Osteocyte (in vitro differentiated cells): ENCODE measurements around the gene RFC1. TPM values are rescaled to one million over a fixed set of nuclear protein-coding genes. Genes with fewer than 3 reads are reported as not detected.
A peak's percentile ranks its signal among the peaks of the same experiment; 100 is the strongest.
"Not testable (repeated sequence)": the region's sequence is repeated elsewhere in the genome, so short reads cannot be mapped to it uniquely, and the experiment has no call there.

Source experiments
- DNase-seq: peaks from one replicate; pipeline ENCODE4 v3.0.0; 2021; ENCODE audit warnings: mixed read lengths; ENCODE audit not compliant: unreplicated experiment; ENCODE audit errors: extremely low spot score
- H3K27ac Mint-ChIP-seq: one replicate; pipeline ENCODE4 v1.8.0; 2021; ENCODE audit warnings: mild to moderate bottlenecking, mixed read lengths; ENCODE audit not compliant: unreplicated experiment
- H3K27me3 Mint-ChIP-seq: one replicate; pipeline ENCODE4 v1.8.0; 2021; ENCODE audit warnings: mixed read lengths; ENCODE audit not compliant: unreplicated experiment
- H3K36me3 Mint-ChIP-seq: one replicate; pipeline ENCODE4 v1.8.0; 2021; ENCODE audit warnings: mixed read lengths; ENCODE audit not compliant: unreplicated experiment
- H3K4me1 Mint-ChIP-seq: one replicate; pipeline ENCODE4 v1.8.0; 2021; ENCODE audit warnings: mixed read lengths; ENCODE audit not compliant: unreplicated experiment
- H3K4me3 Mint-ChIP-seq: one replicate; pipeline ENCODE4 v1.8.0; 2021; ENCODE audit warnings: mild to moderate bottlenecking, moderate library complexity, mixed read lengths; ENCODE audit not compliant: unreplicated experiment
- H3K9me3 Mint-ChIP-seq: one replicate; pipeline ENCODE4 v1.8.0; 2021; ENCODE audit warnings: mixed read lengths; ENCODE audit not compliant: unreplicated experiment
- CTCF ChIP-seq: fragments of 200-600 bp; sonication (generic); IDR thresholded peaks from 2 replicates; pipeline ENCODE4 v1.5.0; 2021; ENCODE audit warnings: antibody characterized with exemption, mild to moderate bottlenecking, moderate library complexity
- long read RNA-seq: library from polyadenylated mRNA; unstranded; transcript quantifications from one replicate; pipeline ENCODE4 v2.0.0, GENCODE V29; 2021
- total RNA-seq: library from RNA; stranded (reverse); gene quantifications from 2 replicates; pipeline ENCODE4 v1.2.1, GENCODE V29; 2021

The RFC1 gene
- total RNA-seq: 44.6 and 48.8 TPM in 2 replicates
- long read RNA-seq, full-length matches to known transcripts: 6 of 106 reads
- long read RNA-seq, partial matches to known transcripts: 87 of 106 reads
- long read RNA-seq, other reads (novel, unspliced or antisense): 13 of 106 reads

GRCh38 chr4:39365830-39366771, at the start of gene RFC1:
Gene RFC1, minus strand, starts transcription at chr4:39366362. Its CDS starts 121 bp downstream, at chr4:39366241.
- Mint-ChIP-seq H3K27ac (peak within 1 kb of the TSS; percentile 95), H3K36me3 (no peaks in the 10 kb centered on the region), H3K27me3 (no peaks in the 10 kb centered on the region), H3K4me1 (peaks cover 27% of the 10 kb centered on the region), H3K9me3 (no peaks in the 10 kb centered on the region), H3K4me3 (peak within 1 kb of the TSS; percentile 93)
- no peak for TF ChIP-seq CTCF
- DNase-seq: peak; percentile 95

GRCh38 chr4:39415678-39416283, 49.6 kb upstream of the RFC1 start:
- Mint-ChIP-seq H3K4me1 (no peaks in the 10 kb centered on the region), H3K27me3 (peaks cover 13% of the 10 kb centered on the region), H3K27ac (no peak overlapping the region), H3K4me3 (no peak overlapping the region), H3K9me3 (no peaks in the 10 kb centered on the region), H3K36me3 (no peaks in the 10 kb centered on the region)
- DNase-seq: no peak
- TF ChIP-seq CTCF: no peak

GRCh38 chr4:39411561-39411960, 45.4 kb upstream of the RFC1 start:
- not testable (repeated sequence) for H3K9me3 Mint-ChIP-seq, H3K36me3 Mint-ChIP-seq, DNase-seq, H3K4me3 Mint-ChIP-seq, H3K27ac Mint-ChIP-seq, H3K4me1 Mint-ChIP-seq
- H3K27me3 Mint-ChIP-seq: peaks cover 15% of the 10 kb centered on the region

- no peaks in the 10 kb centered on the region for H3K4me1 Mint-ChIP-seq
- H3K27me3 Mint-ChIP-seq: peaks cover 15% of the 10 kb centered on the region
- H3K27ac Mint-ChIP-seq: no peak overlapping the region
- no peak overlapping the region for H3K4me3 Mint-ChIP-seq
- H3K36me3 Mint-ChIP-seq: no peaks in the 10 kb centered on the region
- TF ChIP-seq CTCF: peak; percentile 23
- no peak for DNase-seq
- H3K9me3 Mint-ChIP-seq: no peaks in the 10 kb centered on the region
Observed at GRCh38 chr4:39410415-39410814, 44.3 kb upstream of the RFC1 start.

- Mint-ChIP-seq H3K36me3 (no peaks in the 10 kb centered on the region), H3K9me3 (no peaks in the 10 kb centered on the region), H3K27ac (no peak overlapping the region), H3K4me3 (no peak overlapping the region), H3K4me1 (no peaks in the 10 kb centered on the region), H3K27me3 (peaks cover 16% of the 10 kb centered on the region)
- no peak for TF ChIP-seq CTCF
- DNase-seq: no peak
Observed at GRCh38 chr4:39407584-39407885, 41.4 kb upstream of the RFC1 start.
